DND-41 (cell line): ENCODE measurements around the gene DIS3L2.

Experiments used
- ATAC-seq: fragments of 200-7000 bp; cut with Tn5 transposase; 3 replicates; pipeline ENCODE4 v1.9.1; 2021; ENCODE audit warnings: low read depth; ENCODE audit not compliant: insufficient read depth
- DNase-seq: peaks from one replicate; pipeline ENCODE4 v3.0.0-alpha.2; 2020
- H2AFZ ChIP-seq: 2 replicates; pipeline ENCODE4 v1.6.0; 2012; ENCODE audit warnings: low read depth, low read length
- H3K27ac ChIP-seq: 2 replicates; pipeline ENCODE4 v1.5.1; 2012; ENCODE audit warnings: low read length, inconsistent platforms
- H3K27me3 ChIP-seq: fragments of 200-600 bp; sonication (generic); 2 replicates; pipeline ENCODE4 v1.6.0; 2012; ENCODE audit warnings: low read length, mild to moderate bottlenecking, inconsistent platforms; ENCODE audit not compliant: insufficient read depth, poor library complexity
- H3K36me3 ChIP-seq: 2 replicates; pipeline ENCODE4 v1.5.1; 2012; ENCODE audit warnings: low read length, inconsistent platforms; ENCODE audit not compliant: insufficient read depth
- H3K4me1 ChIP-seq: 2 replicates; pipeline ENCODE4 v1.5.1; 2012; ENCODE audit warnings: mild to moderate bottlenecking, low read length; ENCODE audit not compliant: insufficient read depth
- H3K4me2 ChIP-seq: 2 replicates; pipeline ENCODE4 v1.6.0; 2012; ENCODE audit warnings: mild to moderate bottlenecking, moderate library complexity, low read length, inconsistent platforms; ENCODE audit not compliant: insufficient read depth
- H3K4me3 ChIP-seq, 2 experiments: fragments of 200-600 bp in 1 of 2; shearing (Covaris generic) in 1 of 2; 2 replicates each; pipeline ENCODE4 v1.5.1; 2012 to 2016; ENCODE audit warnings: inconsistent platforms in 2 of 2, low read length in 2 of 2, mild to moderate bottlenecking in 2 of 2, low read depth in 1 of 2, moderate library complexity in 1 of 2
- H3K79me2 ChIP-seq: 2 replicates; pipeline ENCODE4 v1.6.0; 2012; ENCODE audit warnings: low read length, inconsistent platforms; ENCODE audit not compliant: insufficient read depth
- H3K9ac ChIP-seq: 2 replicates; pipeline ENCODE4 v1.6.0; 2012; ENCODE audit warnings: low read depth, mild to moderate bottlenecking, inconsistent platforms, low read length, moderate library complexity
- H3K9me3 ChIP-seq: 2 replicates; pipeline ENCODE4 v1.5.1; 2012; ENCODE audit warnings: low read length, moderate library complexity, mild to moderate bottlenecking, inconsistent platforms; ENCODE audit not compliant: insufficient read depth, severe bottlenecking
- H4K20me1 ChIP-seq: 2 replicates; pipeline ENCODE4 v1.6.0; 2012; ENCODE audit warnings: low read length; ENCODE audit not compliant: insufficient read depth
- CTCF ChIP-seq: IDR thresholded peaks from 2 replicates; pipeline ENCODE4 v1.5.1; 2012; ENCODE audit warnings: borderline replicate concordance, low read length, moderate library complexity, mild to moderate bottlenecking; ENCODE audit not compliant: poor library complexity, severe bottlenecking; ENCODE audit errors: extremely low read depth
- EZH2 ChIP-seq: IDR thresholded peaks from 3 replicates; pipeline ENCODE4 v1.6.1; 2012; ENCODE audit warnings: borderline replicate concordance, low read depth, mild to moderate bottlenecking, moderate library complexity, low read length, inconsistent platforms; ENCODE audit not compliant: severe bottlenecking

The DIS3L2 gene

GRCh38 chr2:232102380-232102779 lies 140.9 kb downstream of the DIS3L2 start:
- TF ChIP-seq EZH2 (no peak), CTCF (no peak)
- H2AFZ ChIP-seq = no peak overlapping the region
- no peak for ATAC-seq
- no peaks in the 10 kb centered on the region for H3K27me3 ChIP-seq
- H3K4me1 ChIP-seq = no peaks in the 10 kb centered on the region; the same call in 1 of the 2 replicates
- H3K79me2 ChIP-seq = no peaks in the 10 kb centered on the region
- no peak overlapping the region for H3K4me3 ChIP-seq
- DNase-seq = no peak
- no peaks in the 10 kb centered on the region for H4K20me1 ChIP-seq
- no peak overlapping the region for H3K9ac ChIP-seq
- H3K36me3 ChIP-seq = peaks cover 5% of the 10 kb centered on the region
- H3K9me3 ChIP-seq = no peaks in the 10 kb centered on the region
- H3K4me2 ChIP-seq = no peak overlapping the region
- H3K27ac ChIP-seq = no peak overlapping the region

GRCh38 chr2:232103140-232103737 lies 141.7 kb downstream of the DIS3L2 start:
- DNase-seq = no peak
- TF ChIP-seq EZH2 (no peak), CTCF (no peak)

DNA sequence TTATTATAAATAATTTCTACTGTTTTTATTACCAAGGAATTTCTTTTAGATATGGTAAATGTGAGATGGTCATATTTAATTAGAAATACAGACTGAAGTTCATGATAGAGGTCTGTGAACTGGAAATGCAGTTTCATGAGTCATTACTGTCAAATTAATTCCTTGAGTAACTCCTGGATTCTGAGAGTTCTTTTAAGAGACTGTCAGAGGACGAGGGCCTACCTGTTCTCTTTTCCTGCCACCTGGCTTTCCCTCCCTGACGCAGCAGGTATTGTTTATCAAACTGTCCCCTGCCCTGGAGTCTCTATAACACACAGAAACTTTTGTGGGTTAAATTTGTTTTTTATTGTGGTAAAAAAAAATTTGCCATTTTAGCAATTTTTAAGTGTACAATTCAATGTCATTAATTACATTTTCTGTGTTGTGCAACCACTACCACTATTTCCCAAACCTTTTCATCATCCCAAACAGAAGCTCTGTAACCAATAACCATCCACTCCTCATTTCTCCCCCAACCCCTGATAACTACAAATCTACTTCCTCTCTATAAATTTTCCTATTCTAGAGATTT lies 142.6 kb downstream of the DIS3L2 start:
- Histone ChIP-seq H3K9me3 (no peaks in the 10 kb centered on the region), H3K4me1 (no peaks in the 10 kb centered on the region), H3K9ac (no peak overlapping the region), H3K27ac (no peak overlapping the region), H3K27me3 (no peaks in the 10 kb centered on the region), H3K4me2 (no peak overlapping the region), H3K79me2 (no peaks in the 10 kb centered on the region), H3K4me3 (no peak overlapping the region), H3K36me3 (no peaks in the 10 kb centered on the region), H4K20me1 (no peaks in the 10 kb centered on the region), H2AFZ (no peak overlapping the region)
- DNase-seq (no peak), ATAC-seq (no peak)
- TF ChIP-seq CTCF (no peak), EZH2 (no peak)

More at GRCh38 chr2:232103140-232103737, 141.7 kb downstream of the DIS3L2 start:
- no peak overlapping the region for H3K27ac ChIP-seq
- H3K4me3 ChIP-seq = no peak overlapping the region
- no peaks in the 10 kb centered on the region for H3K36me3 ChIP-seq
- H3K27me3 ChIP-seq = no peaks in the 10 kb centered on the region
- H3K4me1 ChIP-seq = no peaks in the 10 kb centered on the region
- H3K9ac ChIP-seq = no peak overlapping the region
- H3K4me2 ChIP-seq = no peak overlapping the region
- no peaks in the 10 kb centered on the region for H4K20me1 ChIP-seq
- no peaks in the 10 kb centered on the region for H3K79me2 ChIP-seq
- H2AFZ ChIP-seq = no peak overlapping the region
- H3K9me3 ChIP-seq = no peaks in the 10 kb centered on the region
- no peak for ATAC-seq

DNA sequence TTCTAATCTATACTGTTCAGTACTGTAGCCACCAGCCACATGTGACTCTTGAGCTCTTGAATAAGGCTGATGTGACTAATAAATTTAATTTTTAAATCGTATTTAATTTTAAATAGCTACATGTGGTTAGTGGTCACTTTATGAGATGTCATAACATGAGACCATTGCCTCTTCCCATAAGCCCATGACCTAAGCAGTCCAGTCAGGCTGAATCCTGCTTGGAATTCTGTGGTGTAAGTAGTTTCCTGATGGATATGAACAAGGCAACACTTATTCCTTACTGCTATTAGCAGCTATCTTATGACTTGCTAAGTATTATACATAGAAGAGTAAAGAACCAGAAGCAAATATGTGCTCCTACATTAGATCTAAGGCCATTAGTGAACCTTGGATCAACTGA lies 150.0 kb downstream of the DIS3L2 start:
- ATAC-seq (no peak), DNase-seq (no peak)
- H3K27me3 ChIP-seq = no peaks in the 10 kb centered on the region
- no peak overlapping the region for H3K9ac ChIP-seq
- H3K9me3 ChIP-seq = peaks cover 4% of the 10 kb centered on the region
- no peak overlapping the region for H2AFZ ChIP-seq
- peaks cover 2% of the 10 kb centered on the region; the same call in 1 of the 2 replicates for H3K4me1 ChIP-seq
- H3K4me2 ChIP-seq = no peak overlapping the region
- H3K27ac ChIP-seq = no peak overlapping the region
- no peaks in the 10 kb centered on the region for H4K20me1 ChIP-seq
- no peak overlapping the region for H3K4me3 ChIP-seq
- H3K36me3 ChIP-seq = no peaks in the 10 kb centered on the region
- TF ChIP-seq EZH2 = no peak
- TF ChIP-seq CTCF = no peak
- H3K79me2 ChIP-seq = no peaks in the 10 kb centered on the region
